Fibroblast of the conjunctiva (primary cell): ENCODE data around the gene TPM3.
"Not testable (repeated sequence)": the region's sequence is repeated elsewhere in the genome, so short reads cannot be mapped to it uniquely, and the experiment has no call there.

Experiments used
- DNase-seq: peaks from one replicate; pipeline ENCODE4 v3.0.0-alpha.2; 2010; ENCODE audit warnings: low read depth

The TPM3 gene

DNA sequence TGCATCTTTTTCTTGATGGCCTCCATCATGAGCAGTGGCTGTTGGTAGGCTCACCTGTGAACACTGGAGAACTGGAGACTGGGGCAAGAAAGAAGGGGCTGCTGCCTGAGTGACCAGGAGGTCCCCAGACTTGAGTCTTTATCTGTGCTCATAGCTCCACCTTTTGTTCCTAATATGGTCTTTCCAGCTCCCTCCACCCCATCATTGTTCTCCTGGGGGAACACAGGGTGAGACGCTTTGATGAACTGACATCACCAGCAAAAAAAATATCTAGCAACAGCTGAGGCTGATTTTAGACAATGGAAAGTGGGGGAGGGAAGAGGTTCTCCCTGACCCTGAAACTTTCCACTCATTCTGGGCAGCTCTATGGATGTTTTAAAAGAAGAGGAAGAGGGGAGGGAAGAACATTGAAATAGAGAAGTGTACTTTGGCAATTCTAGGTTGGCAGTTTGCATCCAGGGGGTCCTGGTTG is at the start of gene TPM3:
TSS of gene TPM3 (minus strand) at position 111 of the 472 bp plus-strand sequence. CDS start at position 29, 82 bp downstream.
- no peak for DNase-seq

DNA sequence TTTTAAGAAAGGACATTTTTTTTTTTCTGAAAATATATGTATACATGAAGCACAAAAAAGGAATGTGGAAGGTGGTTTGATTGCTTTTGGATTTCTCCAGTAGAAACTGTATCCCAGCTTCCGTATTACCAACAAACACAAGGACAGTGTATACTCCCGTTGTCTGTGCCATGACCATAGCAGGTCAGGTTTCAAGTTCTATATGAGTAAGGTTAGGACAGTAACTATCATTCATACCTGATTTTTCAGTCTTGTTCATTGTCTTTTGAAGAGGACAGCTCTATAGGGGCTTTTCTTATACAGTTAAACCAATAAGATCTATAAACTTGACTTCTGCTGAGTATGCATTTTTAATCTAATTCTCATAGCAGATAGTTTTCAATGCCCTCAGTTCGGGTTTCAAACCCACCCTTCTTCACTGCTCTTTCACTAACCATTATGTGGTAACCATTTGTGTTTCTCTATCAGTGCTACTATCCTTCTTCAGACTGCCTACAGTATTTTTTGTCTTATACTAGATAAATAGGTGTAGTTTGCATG is 48.5 kb upstream of the TPM3 start:
- DNase-seq: no peak

DNA sequence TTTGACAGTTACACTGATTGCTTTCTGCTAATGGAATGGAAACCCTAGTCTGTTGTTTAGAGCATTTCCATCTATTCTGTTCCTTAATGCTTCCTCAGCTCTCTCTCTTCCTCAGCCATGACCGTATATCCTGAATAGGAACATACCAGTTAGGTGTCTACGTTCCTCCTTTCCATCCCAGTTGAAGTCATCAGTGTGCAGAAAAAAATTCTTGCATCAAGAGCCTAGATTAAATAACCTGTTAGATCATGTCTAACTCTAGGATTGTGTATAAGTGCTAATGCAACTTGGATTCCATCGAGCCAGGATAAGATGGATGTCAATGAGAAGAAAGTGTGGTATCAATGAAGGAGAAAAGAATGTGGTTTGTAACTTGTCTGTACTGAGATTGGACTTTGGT is 47.6 kb upstream of the TPM3 start:
- DNase-seq: no peak

DNA sequence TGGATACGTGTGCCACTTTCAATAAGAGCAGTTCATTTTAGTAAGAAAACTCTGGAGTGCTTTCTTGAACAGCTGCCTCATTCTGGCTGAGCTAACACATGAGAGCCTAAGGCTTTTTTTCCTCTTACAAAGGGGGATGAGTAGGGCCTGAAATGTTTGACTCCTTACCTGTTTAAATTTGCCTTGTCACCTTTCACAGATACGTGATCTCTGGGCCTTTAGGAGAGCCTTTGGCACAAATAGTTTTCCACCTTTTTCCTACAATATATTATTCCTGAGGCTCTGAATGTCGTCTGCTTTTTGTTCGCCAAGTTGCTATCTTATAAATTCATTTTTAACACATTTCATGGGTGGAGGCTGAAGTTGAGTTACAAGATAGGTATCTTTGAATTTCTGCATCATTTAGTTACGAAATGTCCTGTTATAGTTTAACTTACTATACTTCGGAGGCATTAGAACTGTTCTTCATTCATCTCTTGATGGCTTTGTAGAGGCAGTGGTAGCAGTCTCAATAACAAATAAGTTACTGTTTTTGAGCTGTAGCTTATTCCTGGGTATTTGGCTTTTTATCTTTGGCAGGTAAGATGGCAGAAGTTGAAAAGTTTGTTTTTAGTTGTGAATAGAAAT is 46.1 kb upstream of the TPM3 start:
- no peak for DNase-seq

DNA sequence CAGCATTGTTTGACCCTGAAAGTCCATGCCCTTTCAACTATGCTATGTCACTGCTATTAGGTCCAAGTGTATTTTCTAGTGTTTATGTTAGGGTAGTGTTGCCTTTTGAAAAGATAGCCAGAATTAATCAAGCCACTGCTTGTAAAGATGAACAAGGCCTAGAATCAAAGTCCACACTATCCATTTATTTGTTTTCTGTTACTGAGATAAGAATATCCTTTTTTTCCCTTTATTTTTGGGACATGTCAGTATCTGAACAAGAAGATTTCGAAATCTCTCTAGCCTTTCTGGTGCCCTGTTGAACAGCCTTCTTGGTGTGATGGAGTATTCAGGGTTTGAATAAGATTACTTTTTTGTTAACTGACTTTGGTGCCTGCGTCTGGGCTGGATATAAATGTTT is 45.5 kb upstream of the TPM3 start:
- no peak for DNase-seq

DNA sequence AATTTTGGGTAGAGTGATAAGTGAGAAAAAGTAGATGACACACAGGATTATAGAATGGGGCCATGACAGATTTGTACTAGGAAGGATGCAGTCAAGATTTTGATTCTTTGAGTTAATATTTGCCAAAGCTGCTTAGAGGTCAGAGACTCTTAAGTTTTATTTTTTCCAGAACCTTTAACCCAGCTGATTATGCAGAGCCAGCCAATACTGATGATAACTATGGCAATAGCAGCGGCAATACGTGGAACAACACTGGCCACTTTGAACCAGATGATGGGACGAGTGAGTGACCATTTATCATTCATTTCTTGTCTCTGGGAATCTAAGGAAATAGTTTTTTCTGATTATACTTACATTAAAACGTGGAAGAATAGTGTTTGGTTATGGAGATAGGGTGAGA is 45.0 kb upstream of the TPM3 start:
- no peak for DNase-seq

DNA sequence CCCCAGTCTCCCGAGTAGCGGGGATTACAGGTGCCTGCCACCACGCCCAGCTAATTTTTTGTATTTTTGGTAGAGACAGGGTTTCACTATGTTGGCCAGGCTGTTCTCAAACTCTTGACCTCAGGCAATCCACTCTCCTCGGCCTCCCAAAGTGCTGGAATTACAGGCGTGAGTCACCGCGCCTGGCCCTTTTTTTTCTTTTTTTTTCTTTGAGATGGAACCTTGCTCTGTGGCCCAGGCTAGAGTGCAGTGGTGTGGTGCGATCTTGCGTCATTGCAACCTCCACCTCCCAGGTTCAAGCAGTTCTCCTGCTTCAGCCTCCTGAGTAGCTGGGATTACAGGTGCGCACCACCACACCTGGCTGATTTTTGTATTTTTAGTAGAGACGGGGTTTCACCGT is 41.2 kb upstream of the TPM3 start:
- DNase-seq: not testable (repeated sequence)

DNA sequence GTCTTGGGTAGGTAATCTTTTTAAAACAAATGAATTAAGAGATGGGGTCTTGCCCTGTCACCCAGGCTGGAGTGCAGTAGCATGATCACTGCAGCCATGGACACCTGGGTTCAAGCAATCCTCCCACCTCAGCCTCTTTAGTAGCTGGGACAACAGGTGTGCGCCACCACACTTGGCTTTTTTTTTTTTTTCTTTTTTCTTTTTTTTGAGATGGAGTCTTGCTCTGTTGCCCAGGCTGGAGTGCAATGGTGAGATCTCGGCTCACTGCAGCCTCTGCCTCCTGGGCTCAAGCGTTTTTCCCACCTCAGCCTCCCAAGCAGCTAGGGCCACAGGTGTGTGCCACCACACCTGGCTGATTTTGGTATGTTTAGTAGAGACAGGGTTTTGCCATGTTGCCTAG is 39.2 kb upstream of the TPM3 start:
- DNase-seq: not testable (repeated sequence)

DNA sequence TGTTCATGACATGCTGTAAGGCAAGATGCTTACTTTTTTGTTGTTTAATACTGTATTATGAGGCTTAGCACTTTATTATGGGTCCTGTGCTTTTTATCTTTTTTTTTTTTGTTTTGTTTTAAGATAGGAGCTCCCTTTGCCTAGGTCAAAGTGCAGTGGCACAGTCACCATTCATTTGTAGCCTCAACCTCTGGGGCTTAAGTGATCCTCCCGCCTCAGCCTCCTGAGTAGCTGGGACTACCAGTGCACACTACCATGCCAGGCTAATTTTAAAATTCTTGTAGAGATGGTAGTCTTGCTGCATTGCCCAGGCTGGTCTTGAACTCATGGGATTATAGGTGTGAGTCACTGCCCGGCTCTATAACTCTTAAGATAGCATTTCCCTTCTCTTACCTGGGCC is 33.5 kb upstream of the TPM3 start:
- DNase-seq: no peak

DNA sequence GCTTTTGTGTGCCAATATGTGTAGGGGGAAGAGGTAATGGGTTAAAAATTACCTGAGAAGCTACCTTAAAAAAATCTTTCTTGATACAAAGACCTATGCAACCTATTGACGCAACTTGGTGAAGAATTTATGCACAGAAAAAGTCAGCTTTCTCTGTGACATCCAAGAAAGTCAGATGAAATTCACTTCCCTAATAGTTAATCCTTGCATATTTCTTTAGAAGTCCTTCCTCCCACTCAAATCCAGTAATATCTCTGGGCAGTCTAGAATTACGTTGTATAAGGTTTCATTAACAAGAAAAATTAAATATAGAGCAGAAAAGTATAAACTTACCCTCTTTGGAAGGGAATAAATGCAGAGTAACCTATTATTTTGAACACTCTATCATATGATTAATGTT is 31.7 kb upstream of the TPM3 start:
- DNase-seq: no peak

DNA sequence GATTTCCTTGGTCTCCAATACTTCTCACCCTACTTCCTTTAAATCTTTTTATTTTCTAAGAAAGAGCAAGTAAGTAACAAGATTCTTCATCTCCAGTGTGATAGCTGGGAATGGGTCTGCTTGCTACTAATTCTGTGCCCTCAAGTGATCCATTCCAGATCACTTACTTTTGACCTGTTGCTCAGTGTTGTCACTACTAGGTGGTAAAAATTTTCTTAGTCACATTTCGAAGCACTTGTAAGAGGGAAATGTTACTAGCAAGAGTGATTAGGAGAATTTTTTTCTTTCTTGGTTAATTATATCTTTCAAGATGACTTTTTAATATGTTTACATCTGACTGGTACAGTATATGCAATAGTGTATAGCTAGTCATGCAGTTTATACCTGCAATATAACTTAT is 31.0 kb upstream of the TPM3 start:
- DNase-seq: no peak

DNA sequence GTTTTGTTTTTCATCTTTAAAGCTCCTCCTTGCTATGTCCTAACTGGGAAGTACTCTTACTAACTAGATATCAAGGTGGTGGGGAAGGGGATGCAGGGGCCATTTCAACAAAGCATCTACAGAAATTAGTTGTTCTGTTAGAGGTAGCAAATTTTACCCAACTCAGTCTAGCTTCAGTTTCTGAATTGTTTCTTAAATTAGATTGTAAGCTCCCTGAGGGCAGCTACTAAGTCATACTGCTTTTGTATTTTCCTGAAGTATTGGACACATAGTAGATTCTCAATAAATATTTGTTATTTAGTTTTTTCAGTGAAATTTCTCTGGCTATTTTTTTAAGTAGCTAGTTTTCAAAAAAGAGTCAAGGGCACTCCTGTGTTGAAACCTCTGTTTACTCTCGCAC is 30.6 kb upstream of the TPM3 start:
- no peak for DNase-seq

DNA sequence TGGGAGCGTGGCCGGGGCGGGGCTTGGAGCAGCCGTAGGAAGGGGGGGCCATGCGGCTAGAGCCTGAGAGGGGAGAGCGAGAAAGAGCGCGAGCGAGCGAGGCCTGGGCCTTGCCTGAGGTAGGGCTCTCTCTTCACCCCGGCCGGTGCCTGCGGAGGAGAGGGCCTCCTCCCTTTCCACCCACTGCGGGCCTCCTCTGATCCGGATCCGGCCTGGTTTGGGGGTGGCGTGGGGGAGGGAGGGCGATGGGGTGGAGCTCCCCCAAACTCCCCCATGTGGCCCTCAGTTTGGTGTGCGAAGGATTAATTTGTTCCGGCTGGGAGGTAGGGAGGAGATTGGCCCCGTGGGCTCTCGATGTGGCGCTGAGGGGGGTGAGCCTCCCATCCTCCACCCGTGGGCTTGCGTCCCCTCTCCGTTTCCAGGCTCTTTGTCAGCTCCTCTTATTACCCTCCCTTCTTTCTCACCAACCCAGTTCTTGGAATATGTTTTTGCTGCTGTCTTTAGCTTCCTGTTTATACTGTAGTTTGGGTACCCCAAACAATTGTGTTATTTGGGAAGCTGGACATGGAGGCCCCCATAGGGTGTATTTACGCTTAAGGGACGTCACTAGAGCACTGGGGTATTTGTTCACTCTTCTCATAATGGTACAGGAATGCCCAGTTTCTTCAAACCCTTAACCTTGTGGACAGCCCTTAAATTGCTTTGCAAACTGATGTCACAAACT is 29.5 kb upstream of the TPM3 start:
- DNase-seq: no peak

DNA sequence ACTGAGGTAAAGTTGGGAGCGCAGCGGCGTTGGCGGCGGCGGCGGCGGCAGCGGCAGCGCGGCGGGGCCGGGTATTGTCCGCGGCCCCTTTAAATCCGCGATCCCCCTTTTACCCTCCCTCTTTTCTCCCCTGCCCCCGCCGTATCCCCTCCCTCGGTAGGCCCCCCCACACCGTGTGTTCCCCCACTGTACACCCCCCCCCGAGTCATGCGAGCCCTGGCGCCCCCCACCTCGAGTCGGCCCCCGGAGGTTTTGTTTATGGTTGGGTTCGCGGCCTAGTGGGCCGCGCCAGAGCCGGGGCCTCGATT is 29.0 kb upstream of the TPM3 start:
- DNase-seq: no peak

DNA sequence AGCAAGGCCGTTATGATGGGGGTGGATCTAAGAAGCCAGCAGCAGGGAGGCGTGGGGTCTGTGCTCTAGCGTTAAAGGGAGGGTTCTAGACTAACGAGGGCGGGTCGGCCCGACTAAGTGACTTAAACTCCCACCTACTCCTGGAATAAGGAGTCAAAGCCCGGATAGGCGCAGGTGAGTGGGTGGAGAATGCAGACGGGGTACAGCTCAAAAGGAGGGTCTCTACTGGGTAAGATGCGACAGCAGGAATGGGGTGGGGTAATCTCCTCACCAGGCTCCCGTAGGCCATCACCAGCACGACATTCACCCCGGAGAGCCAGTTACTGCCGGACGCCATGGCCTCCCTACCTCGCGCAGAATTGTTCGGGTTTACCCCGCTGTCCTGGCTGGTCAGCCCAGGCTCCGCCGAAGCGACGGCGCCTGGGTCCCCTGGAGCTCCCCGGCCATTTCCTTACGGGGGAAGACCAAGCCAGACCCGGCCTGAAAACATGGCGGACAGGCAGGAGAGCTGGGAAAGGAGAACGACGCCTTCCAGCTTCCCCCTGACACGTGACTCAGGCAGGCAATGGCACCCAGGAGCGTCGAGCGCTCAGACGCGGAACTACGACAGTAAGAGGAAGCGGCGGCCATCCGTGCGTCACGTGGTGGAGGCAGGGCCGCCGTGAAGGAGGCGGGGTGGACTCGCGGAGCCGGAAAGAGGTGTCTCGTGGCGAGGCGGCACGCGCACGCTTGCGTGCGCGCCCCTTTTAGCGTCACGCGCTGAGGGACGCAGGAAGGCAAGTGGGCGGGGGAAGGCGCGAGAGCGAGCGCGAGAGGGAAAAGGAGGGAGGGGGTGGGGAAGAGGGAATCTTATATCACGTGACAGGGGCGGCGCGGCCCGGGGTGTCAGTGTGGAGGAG is 28.4 kb upstream of the TPM3 start, which contains the start of gene UBAP2L:
TSS of gene UBAP2L (plus strand) at position 885 of the 899 bp plus-strand sequence. CDS start 4,169 bp downstream, outside the sequence.
- DNase-seq: peak; percentile 98

DNA sequence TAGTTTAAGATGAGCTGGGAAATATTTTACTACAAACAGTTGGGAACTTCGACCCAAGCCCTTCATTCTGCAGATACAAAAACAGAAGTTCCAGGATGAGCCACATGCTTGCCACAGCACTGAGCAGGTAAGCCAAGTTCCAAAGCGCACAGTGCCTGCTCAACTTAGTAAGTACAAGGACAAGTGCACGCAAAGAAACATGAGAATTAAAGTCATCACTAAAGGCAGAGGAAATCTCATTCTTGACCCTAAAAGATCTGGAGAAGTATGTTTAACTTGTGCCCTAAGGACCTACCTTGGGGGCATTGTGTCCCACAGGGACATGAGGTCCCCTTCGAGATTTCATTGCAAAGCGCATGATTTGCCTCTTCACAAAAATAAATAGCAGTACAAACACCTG is 27.6 kb upstream of the TPM3 start:
- no peak for DNase-seq

DNA sequence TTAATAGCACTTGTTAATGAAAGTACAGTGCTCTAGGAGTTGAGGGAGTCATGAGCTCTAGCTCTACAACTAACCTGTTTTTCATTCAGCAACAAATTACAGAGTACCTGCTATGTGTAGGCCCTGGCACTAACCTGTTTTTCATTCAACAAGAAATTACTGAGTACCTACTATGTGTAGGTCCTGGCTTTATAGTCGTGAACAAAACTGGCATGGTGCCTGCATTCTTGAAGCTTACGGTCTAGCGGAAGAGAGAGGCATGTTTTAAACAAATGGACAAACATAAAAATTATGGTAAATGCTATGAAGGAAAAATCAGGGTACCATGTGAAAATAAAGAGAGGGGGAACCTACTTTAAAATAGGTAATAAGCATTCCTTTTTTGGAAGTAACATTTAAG is 26.6 kb upstream of the TPM3 start:
- DNase-seq: no peak

DNA sequence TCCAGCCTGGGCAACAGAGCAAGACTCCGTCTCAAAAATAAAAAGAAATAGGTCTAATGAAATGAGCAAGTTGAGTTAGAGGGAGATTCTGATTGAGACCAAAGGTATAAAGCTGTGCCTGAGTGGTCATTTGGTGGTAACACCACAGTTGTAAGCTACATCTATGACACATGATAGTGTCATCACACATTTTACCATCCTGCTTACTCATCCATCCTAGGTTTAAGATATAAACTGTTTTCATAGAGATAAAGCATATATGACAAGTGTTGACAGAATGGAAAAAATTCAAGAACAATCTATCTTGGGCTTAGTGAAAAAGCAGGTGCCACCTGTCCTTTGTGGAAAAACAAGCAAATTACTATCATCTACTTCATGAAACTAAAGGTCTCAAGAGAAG is 21.4 kb upstream of the TPM3 start:
- no peak for DNase-seq

DNA sequence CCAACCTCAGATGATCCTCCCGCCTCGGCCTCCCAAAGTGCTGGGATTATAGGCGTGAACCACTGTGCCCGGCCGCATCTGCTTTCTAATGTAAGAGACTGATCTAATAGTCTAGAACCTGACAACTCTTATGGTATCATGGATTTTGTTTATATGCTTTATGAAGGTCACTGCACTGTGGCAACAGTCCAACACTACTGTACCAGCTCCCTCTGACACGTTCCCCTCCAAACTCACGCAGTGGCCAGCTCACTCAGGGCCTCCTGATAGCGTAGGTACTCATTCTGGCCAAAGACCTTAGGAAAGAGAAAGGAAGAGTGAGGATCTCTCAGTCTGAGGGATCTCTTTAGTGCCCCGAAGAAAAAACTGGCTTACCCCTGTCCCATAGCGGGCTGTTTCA is 20.2 kb upstream of the TPM3 start:
- no peak for DNase-seq

DNA sequence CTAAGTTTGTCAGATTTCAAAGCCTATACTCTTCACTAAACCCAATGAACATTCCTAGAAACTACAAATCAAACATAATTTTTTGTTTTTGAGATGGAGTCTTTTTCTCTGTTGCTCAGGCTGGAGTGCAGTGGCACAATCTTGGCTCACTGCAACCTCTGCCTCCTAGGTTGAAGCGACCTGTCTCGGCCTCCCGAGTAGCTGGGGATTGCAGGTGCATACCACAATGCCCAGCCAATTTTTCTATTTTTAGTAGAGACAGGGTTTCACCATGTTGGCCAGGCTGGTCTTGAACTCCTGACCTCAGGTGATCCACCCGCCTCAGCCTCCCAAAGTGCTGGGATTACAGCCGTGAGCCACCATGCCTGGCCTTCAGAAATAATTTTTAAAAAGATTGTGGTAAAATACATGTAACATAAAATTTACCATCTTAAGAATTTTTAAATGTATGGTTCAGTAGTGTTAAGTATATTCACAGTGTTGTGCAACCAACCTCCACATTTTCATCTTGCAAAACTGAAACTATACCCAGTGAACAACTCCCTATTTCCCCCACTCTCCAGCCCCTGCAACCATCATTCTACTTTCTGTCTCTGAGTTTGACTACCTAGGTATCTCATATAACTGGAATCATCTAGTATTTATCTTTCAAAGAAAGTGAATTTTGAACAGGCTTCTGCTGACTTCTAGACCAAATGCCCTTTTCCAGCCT is 16.9 kb upstream of the TPM3 start:
- DNase-seq: no peak

DNA sequence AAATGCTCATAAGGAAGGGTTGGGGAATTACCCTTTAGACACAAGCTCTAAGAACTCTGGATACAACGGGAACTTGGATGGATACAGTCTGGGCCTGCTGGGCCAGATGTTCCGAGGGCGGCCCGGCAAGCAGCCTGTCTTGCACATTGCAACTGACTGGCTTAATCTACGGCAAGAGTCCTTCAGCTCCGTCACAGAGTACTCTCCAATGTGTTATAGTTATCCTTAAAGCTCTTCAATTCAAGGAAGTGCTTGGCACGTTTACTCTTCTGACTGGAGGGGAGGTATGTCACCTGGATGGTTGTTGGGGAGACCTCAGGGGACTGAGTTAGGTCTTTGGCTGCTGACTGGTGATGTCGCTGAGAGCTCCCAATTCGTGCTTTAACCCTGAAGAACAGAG is 15.4 kb upstream of the TPM3 start:
- no peak for DNase-seq

DNA sequence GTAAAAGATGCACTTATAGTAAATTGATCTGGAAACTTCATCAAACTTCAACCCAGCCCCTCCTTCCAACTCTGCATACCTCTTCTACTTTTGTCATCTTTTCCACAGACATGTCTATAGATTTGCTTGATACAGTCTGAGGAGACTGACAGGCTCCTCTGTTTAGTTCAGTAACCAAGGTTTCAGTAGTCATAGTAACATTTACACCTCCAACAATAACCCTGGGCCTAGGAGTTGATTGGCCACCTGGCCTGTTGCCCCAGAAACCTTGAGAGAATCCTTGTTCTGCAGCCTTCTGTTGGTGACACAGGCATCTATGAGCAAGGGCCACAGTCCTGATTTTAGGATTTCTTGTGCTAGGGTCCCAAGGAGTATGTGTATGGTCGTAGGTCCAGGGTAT is 14.3 kb upstream of the TPM3 start, which contains the start of gene CFAP141:
TSS of gene CFAP141 (minus strand) at position 138 of the 400 bp plus-strand sequence. CDS start at position 112, 26 bp downstream.
- DNase-seq: no peak
